ENCODE measurements around the gene PCMTD2. TPM values are rescaled to one million over a fixed set of nuclear protein-coding genes. Genes with fewer than 3 reads are reported as not detected.
A peak's percentile ranks its signal among the peaks of the same experiment; 100 is the strongest.

PCMTD2 gene
- total and polyA plus RNA-seq, 2 of the 13 experiments (the other 11 are each of a cell fraction or from before 2014, with no cell fraction given) = 47.0 to 76.9 TPM

GRCh38 chr20:64220891-64221527 lies 34.5 kb upstream of the PCMTD2 start (continued):
- TF ChIP-seq, protein P1, sequence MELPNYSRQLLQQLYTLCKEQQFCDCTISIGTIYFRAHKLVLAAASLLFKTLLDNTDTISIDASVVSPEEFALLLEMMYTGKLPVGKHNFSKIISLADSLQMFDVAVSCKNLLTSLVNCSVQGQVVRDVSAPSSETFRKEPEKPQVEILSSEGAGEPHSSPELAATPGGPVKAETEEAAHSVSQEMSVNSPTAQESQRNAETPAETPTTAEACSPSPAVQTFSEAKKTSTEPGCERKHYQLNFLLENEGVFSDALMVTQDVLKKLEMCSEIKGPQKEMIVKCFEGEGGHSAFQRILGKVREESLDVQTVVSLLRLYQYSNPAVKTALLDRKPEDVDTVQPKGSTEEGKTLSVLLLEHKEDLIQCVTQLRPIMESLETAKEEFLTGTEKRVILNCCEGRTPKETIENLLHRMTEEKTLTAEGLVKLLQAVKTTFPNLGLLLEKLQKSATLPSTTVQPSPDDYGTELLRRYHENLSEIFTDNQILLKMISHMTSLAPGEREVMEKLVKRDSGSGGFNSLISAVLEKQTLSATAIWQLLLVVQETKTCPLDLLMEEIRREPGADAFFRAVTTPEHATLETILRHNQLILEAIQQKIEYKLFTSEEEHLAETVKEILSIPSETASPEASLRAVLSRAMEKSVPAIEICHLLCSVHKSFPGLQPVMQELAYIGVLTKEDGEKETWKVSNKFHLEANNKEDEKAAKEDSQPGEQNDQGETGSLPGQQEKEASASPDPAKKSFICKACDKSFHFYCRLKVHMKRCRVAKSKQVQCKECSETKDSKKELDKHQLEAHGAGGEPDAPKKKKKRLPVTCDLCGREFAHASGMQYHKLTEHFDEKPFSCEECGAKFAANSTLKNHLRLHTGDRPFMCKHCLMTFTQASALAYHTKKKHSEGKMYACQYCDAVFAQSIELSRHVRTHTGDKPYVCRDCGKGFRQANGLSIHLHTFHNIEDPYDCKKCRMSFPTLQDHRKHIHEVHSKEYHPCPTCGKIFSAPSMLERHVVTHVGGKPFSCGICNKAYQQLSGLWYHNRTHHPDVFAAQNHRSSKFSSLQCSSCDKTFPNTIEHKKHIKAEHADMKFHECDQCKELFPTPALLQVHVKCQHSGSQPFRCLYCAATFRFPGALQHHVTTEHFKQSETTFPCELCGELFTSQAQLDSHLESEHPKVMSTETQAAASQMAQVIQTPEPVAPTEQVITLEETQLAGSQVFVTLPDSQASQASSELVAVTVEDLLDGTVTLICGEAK (IDR thresholded peaks at IDR 0.05) = no peak
- TF ChIP-seq, protein P1 (CRISPR knock-in tag; IDR thresholded peaks at IDR 0.05) = no peak
- no peak for TF ChIP-seq ZFP36L2 (CRISPR knock-in tag; IDR thresholded peaks at IDR 0.05)
- no peak for TF ChIP-seq CAMTA2 (CRISPR knock-in tag; IDR thresholded peaks at IDR 0.05; ENCODE audit: borderline replicate concordance)
- TF ChIP-seq EP300 (IDR thresholded peaks at IDR 0.05; ENCODE audit: low read depth in 2 of 2, low read length in 2 of 2) = peak in 1 of 2 experiments; percentile 59; a peak in 2 of 4 replicates
- TF ChIP-seq EP300 (CRISPR knock-in tag; IDR thresholded peaks at IDR 0.05; ENCODE audit: borderline replicate concordance) = 0 out of 2 replicates have a peak, but pooled peaks have one; percentile 29
- no peak for TF ChIP-seq ZNF235 (CRISPR knock-in tag; IDR thresholded peaks at IDR 0.05; ENCODE audit: borderline replicate concordance)
- no peak for TF ChIP-seq POLR2AphosphoS5 (IDR thresholded peaks at IDR 0.05; ENCODE audit: low read depth, low read length)
- TF ChIP-seq ZSCAN25 (CRISPR knock-in tag; IDR thresholded peaks at IDR 0.05) = no peak
- TF ChIP-seq ZNF253 (CRISPR knock-in tag; IDR thresholded peaks at IDR 0.05; ENCODE audit: borderline replicate concordance) = no peak
- TF ChIP-seq GLMP (CRISPR knock-in tag; IDR thresholded peaks at IDR 0.05; ENCODE audit: borderline replicate concordance) = no peak
- TF ChIP-seq ZGPAT (CRISPR knock-in tag; IDR thresholded peaks at IDR 0.05) = no peak
- TF ChIP-seq HNRNPUL1 (IDR thresholded peaks at IDR 0.05; ENCODE audit: low read depth, low read length) = no peak
- no peak for TF ChIP-seq SRF (IDR thresholded peaks at IDR 0.05; ENCODE audit: low read depth, low read length)
- TF ChIP-seq, protein P2, sequence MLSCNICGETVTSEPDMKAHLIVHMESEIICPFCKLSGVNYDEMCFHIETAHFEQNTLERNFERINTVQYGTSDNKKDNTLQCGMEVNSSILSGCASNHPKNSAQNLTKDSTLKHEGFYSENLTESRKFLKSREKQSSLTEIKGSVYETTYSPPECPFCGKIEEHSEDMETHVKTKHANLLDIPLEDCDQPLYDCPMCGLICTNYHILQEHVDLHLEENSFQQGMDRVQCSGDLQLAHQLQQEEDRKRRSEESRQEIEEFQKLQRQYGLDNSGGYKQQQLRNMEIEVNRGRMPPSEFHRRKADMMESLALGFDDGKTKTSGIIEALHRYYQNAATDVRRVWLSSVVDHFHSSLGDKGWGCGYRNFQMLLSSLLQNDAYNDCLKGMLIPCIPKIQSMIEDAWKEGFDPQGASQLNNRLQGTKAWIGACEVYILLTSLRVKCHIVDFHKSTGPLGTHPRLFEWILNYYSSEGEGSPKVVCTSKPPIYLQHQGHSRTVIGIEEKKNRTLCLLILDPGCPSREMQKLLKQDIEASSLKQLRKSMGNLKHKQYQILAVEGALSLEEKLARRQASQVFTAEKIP (CRISPR knock-in tag; IDR thresholded peaks at IDR 0.05; ENCODE audit: borderline replicate concordance) = no peak
- TF ChIP-seq ZNF598 (CRISPR knock-in tag; IDR thresholded peaks at IDR 0.05; ENCODE audit: borderline replicate concordance) = 0 out of 2 replicates have a peak, but pooled peaks have one; percentile 7
